HepG2 (cell line): Measurements from ENCODE around the gene CCDC57. TPM values are rescaled to one million over a fixed set of nuclear protein-coding genes. Genes with fewer than 3 reads are reported as not detected.

ENCODE experiments used
- CREB3 ChIP-seq: sonication (generic); formaldehyde crosslinking; IDR thresholded peaks from 2 replicates; pipeline ENCODE4 v1.5.0; 2020; ENCODE audit warnings: missing genetic modification reagents
- DPF2 ChIP-seq: sonication (generic); formaldehyde crosslinking; IDR thresholded peaks from 2 replicates; pipeline ENCODE4 v1.4.0; 2020; ENCODE audit warnings: mild to moderate bottlenecking, low read depth, missing genetic modification reagents, borderline replicate concordance
- ETV6 ChIP-seq: sonication (generic); formaldehyde crosslinking; conservative IDR thresholded peaks from 2 replicates; pipeline ENCODE4 v1.4.0; 2020; ENCODE audit warnings: missing genetic modification reagents
- HNF1A ChIP-seq, 2 experiments: sonication (generic) in 1 of 2; formaldehyde crosslinking in 1 of 2; IDR thresholded peaks; 2 replicates each; pipeline versions ENCODE4 v1.4.0 to v1.6.1; 2016 to 2020; ENCODE audit warnings: borderline replicate concordance in 1 of 2, low read depth in 1 of 2, mild to moderate bottlenecking in 1 of 2, missing genetic modification reagents in 1 of 2
- LRRFIP1 ChIP-seq: sonication (generic); formaldehyde crosslinking; conservative IDR thresholded peaks from 2 replicates; pipeline ENCODE4 v1.4.0; 2020; ENCODE audit warnings: missing genetic modification reagents
- MBD4 ChIP-seq: IDR thresholded peaks from 2 replicates; pipeline ENCODE4 v1.6.1; 2012; ENCODE audit warnings: low read length, inconsistent platforms, borderline replicate concordance
- MLX ChIP-seq: IDR thresholded peaks from 2 replicates; pipeline ENCODE4 v1.6.1; 2016
- NFATC3 ChIP-seq: sonication (generic); formaldehyde crosslinking; IDR thresholded peaks from 2 replicates; pipeline ENCODE4 v1.5.1; 2020; ENCODE audit warnings: mild to moderate bottlenecking, missing genetic modification reagents
- REPIN1 ChIP-seq: sonication (generic); formaldehyde crosslinking; IDR thresholded peaks from 2 replicates; pipeline ENCODE4 v1.8.0; 2022; ENCODE audit warnings: missing genetic modification reagents, low read depth, mild to moderate bottlenecking, borderline replicate concordance
- SCMH1 ChIP-seq: sonication (generic); formaldehyde crosslinking; IDR thresholded peaks from 2 replicates; pipeline ENCODE4 v1.9.0; 2021; ENCODE audit warnings: missing genetic modification reagents, mild to moderate bottlenecking, borderline replicate concordance
- TAF1 ChIP-seq: sonication (generic); formaldehyde crosslinking; IDR thresholded peaks from 2 replicates; pipeline ENCODE4 v1.4.0; 2020; ENCODE audit warnings: missing genetic modification reagents
- YEATS4 ChIP-seq: sonication (generic); formaldehyde crosslinking; IDR thresholded peaks from 2 replicates; pipeline ENCODE4 v1.4.0; 2020; ENCODE audit warnings: missing genetic modification reagents, borderline replicate concordance
- ZBTB8A ChIP-seq: sonication (generic); formaldehyde crosslinking; IDR thresholded peaks from 2 replicates; pipeline ENCODE4 v1.4.0; 2020; ENCODE audit warnings: mild to moderate bottlenecking, low read depth, missing genetic modification reagents, borderline replicate concordance
- ZKSCAN8 ChIP-seq: IDR thresholded peaks from 2 replicates; pipeline ENCODE4 v1.6.1; 2016; ENCODE audit warnings: borderline replicate concordance, missing genetic modification reagents, missing compliant biosample characterization
- ZNF513 ChIP-seq: sonication (generic); formaldehyde crosslinking; conservative IDR thresholded peaks from 2 replicates; pipeline ENCODE4 v1.5.0; 2020; ENCODE audit warnings: missing genetic modification reagents
- ZNF597 ChIP-seq: sonication (generic); formaldehyde crosslinking; IDR thresholded peaks from 2 replicates; pipeline ENCODE4 v1.5.0; 2020; ENCODE audit warnings: missing genetic modification reagents
- polyA plus RNA-seq, 8 experiments: library from polyadenylated mRNA; depleted of rRNA in 3 of 8; stranded (reverse) in 7 of 8; unstranded in 1 of 8; fragments of >200 nt; fragmentation: Illumina TruSeq in 4 of 8; extraction: Trizol in 4 of 8; gene quantifications; 2 replicates each; pipeline versions ENCODE4 v1.2.1 to v1.2.3, GENCODE V29; 2011 to 2016; ENCODE audit warnings: low read depth in 4 of 8, missing spikeins in 1 of 8, mixed read lengths in 1 of 8; ENCODE audit not compliant: insufficient read depth in 1 of 8
- total RNA-seq, 5 experiments: library from RNA; depleted of rRNA; stranded (reverse); fragments of >200 nt; fragmentation: Illumina TruSeq; extraction: Trizol; gene quantifications; 2 replicates each; pipeline ENCODE4 v1.2.3, GENCODE V29; 2016; ENCODE audit warnings: low read depth in 1 of 5

The CCDC57 gene
- total and polyA plus RNA-seq, 2 of the 13 experiments (the other 11 are each of a cell fraction or from before 2014, with no cell fraction given), result 59.3 to 59.9 TPM

- TF ChIP-seq TAF1, result peak; percentile 28; the same call in 1 of the 2 replicates
- 0 out of 2 replicates have a peak, but pooled peaks have one; percentile 21 for TF ChIP-seq LRRFIP1 (CRISPR knock-in tag)
- peak; percentile 45; the same call in 1 of the 2 replicates for TF ChIP-seq ZKSCAN8 (CRISPR knock-in tag)
- TF ChIP-seq MLX (CRISPR knock-in tag), result peak; percentile 57
- no peak for TF ChIP-seq DPF2 (CRISPR knock-in tag)
- TF ChIP-seq SCMH1 (CRISPR knock-in tag), result no peak
- TF ChIP-seq CREB3 (CRISPR knock-in tag), result no peak
- TF ChIP-seq ZNF513 (CRISPR knock-in tag), result no peak
- no peak for TF ChIP-seq HNF1A (IDR thresholded peaks at IDR 0.05; ENCODE audit: low read depth)
- no peak for TF ChIP-seq HNF1A (CRISPR knock-in tag; IDR thresholded peaks at IDR 0.05; ENCODE audit: borderline replicate concordance)
- no peak for TF ChIP-seq MBD4
- TF ChIP-seq REPIN1 (CRISPR knock-in tag), result peak; percentile 79; the same call in 1 of the 2 replicates
- TF ChIP-seq ETV6 (CRISPR knock-in tag), result 0 out of 2 replicates have a peak, but pooled peaks have one; percentile 13
- no peak for TF ChIP-seq ZNF597 (CRISPR knock-in tag)
- no peak for TF ChIP-seq ZBTB8A (CRISPR knock-in tag)
- 0 out of 2 replicates have a peak, but pooled peaks have one; percentile 22 for TF ChIP-seq YEATS4
- 0 out of 2 replicates have a peak, but pooled peaks have one; percentile 26 for TF ChIP-seq NFATC3 (CRISPR knock-in tag)
Measured at GRCh38 chr17:82205720-82206508, 6.7 kb downstream of the CCDC57 start (continued).
